Ammon's horn (tissue), 1 donor: Measurements from ENCODE around the gene IKZF5.

Source experiments
- DNase-seq: peaks from one replicate; pipeline ENCODE4 v3.0.0-alpha.2; 2016; ENCODE audit warnings: low spot score

The IKZF5 gene

GRCh38 chr10:122980209-122981065 is 28.2 kb downstream of the IKZF5 start, which contains the start of gene PSTK:
PSTK (plus strand) TSS chr10:122980401; CDS start chr10:122980480, 79 bp downstream.
- DNase-seq = peak; percentile 96

GRCh38 chr10:122974543-122975064 is 34.0 kb downstream of the IKZF5 start:
- DNase-seq = no peak

GRCh38 chr10:122974023-122974422 is 34.6 kb downstream of the IKZF5 start:
- DNase-seq = no peak

GRCh38 chr10:122968698-122969097 is 39.9 kb downstream of the IKZF5 start:
- no peak for DNase-seq

GRCh38 chr10:122966879-122967278 is 41.7 kb downstream of the IKZF5 start:
- no peak for DNase-seq

- DNase-seq = no peak
Measured at GRCh38 chr10:122962405-122962804, 46.2 kb downstream of the IKZF5 start.

GRCh38 chr10:122957474-122957873 is 51.1 kb downstream of the IKZF5 start:
- no peak for DNase-seq

GRCh38 chr10:122955892-122956291 is 52.7 kb downstream of the IKZF5 start:
- DNase-seq = no peak

- no peak for DNase-seq
Measured at GRCh38 chr10:122954731-122955050, 53.9 kb downstream of the IKZF5 start.

- peak; percentile 99 for DNase-seq
Measured at GRCh38 chr10:122953902-122954730, 54.5 kb downstream of the IKZF5 start, which contains the start of gene C10orf88. C10orf88 (minus strand) TSS chr10:122954227; CDS start chr10:122954178, 49 bp downstream.

GRCh38 chr10:122949296-122949695 is 59.3 kb downstream of the IKZF5 start:
- DNase-seq = no peak
